ACHN (cell line): ENCODE data around the gene TRPM4.
"Not testable (repeated sequence)": the region's sequence is repeated elsewhere in the genome, so short reads cannot be mapped to it uniquely, and the experiment has no call there.

ENCODE experiments used
- DNase-seq: peaks from one replicate; pipeline ENCODE4 v3.0.0-alpha.2; 2015
- in situ Hi-C: cut with HindIII; loops from 2 replicates; pipeline ENCODE4 v1.10.0; 2017; ENCODE audit warnings: low sequenced_read_pairs, low pct_ligation_motif_present, low pct_unique_long_range_greater_than_20kb

TRPM4 gene

GRCh38 chr19:49125025-49125731 lies 32.4 kb upstream of the TRPM4 start:
- DNase-seq: no peak
- in situ Hi-C loops: no loop called here

- in situ Hi-C loops: no loop called here
- no peak for DNase-seq
Observed at GRCh38 chr19:49126575-49126974, 31.0 kb upstream of the TRPM4 start.

- DNase-seq, in situ Hi-C loops: not testable (repeated sequence)
Observed at GRCh38 chr19:49127225-49127624, 30.4 kb upstream of the TRPM4 start.

DNA sequence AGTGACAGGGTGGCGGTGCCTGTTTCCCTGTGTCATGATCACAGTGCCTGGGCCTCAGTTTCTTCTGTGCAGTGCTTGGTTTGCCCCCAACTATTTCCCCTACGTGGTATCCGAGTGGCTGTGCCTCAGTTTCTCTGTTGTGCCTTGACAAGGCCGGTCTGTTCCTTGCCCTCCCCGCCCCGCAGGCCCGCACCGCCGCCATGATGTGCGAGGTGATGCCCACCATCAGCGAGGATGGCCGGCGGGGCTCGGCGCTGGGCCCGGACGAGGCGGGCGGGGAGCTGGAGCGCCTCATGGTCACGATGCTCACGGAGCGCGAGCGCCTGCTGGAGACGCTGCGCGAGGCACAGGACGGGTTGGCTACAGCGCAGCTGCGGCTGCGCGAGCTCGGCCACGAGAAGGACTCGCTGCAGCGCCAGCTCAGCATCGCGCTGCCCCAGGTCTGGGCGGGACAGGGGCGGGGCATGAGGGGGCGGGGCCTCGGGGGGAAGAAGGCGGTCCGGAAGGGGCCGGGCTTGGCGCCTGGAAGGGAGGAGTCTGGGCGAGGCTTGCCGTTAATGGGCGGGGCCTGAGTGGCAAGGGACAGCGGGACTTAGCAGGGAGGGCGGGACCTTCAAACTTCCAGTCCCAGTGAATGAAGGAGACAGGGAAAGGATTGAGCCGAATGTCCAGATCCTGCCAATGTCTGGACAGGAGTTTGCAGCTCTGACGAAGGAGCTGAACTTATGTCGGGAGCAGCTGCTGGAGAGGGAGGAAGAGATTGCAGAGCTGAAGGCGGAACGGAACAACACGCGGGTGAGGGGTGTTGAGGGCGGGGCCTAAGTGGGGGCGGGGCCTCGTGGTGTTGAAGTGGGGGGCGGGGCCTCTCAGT lies 29.7 kb upstream of the TRPM4 start:
- in situ Hi-C loops: no loop called here
- DNase-seq: peak; percentile 90

DNA sequence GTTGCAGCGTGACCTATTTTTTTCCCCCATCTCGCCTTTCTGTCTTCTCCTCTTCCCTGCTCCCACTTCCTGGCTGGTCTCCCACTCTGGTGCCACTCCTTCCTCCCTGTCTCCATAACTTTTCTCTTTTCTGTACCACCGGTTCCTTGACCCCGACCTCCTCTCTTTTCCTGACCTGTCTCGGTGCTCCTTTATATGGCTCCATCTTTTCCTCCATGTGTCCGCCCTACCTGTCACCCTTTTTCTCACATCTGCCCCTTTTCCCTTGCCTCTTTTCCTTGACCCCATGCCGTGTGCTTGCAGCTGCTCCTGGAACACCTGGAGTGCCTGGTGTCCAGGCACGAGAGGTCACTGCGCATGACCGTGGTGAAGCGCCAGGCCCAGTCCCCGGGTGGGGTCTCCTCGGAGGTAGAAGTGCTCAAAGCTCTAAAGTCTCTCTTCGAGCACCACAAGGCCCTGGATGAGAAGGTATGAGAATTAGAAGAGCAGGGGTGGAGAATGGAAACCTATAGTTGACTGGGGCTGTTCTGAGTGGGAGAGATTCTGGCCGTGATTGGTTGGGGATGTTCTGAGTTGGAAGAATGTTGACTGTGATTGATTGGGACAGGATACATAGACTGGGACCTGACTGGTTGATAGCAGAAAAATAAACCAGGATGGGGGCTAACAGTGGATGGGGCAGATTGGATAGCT lies 28.9 kb upstream of the TRPM4 start:
- DNase-seq: no peak
- in situ Hi-C loops: no loop called here

DNA sequence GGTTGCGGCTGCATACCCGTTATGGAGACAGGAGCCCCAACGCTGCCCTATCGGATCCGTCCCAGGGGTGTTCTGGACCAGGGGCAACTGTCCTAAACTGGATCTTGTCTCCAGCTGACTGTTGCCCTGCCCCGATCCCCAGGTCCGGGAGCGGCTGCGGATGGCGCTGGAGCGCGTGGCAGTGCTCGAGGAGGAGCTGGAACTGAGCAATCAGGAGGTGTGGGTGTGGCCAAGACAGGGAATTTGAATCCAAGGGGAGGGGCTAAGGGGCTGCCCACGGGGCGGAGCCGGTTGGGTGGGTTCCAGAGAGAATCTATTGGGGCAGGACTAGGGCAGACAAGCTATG lies 28.4 kb upstream of the TRPM4 start:
- in situ Hi-C loops: no loop called here
- no peak for DNase-seq

GRCh38 chr19:49130325-49130724 lies 27.3 kb upstream of the TRPM4 start:
- DNase-seq: no peak
- in situ Hi-C loops: no loop called here

DNA sequence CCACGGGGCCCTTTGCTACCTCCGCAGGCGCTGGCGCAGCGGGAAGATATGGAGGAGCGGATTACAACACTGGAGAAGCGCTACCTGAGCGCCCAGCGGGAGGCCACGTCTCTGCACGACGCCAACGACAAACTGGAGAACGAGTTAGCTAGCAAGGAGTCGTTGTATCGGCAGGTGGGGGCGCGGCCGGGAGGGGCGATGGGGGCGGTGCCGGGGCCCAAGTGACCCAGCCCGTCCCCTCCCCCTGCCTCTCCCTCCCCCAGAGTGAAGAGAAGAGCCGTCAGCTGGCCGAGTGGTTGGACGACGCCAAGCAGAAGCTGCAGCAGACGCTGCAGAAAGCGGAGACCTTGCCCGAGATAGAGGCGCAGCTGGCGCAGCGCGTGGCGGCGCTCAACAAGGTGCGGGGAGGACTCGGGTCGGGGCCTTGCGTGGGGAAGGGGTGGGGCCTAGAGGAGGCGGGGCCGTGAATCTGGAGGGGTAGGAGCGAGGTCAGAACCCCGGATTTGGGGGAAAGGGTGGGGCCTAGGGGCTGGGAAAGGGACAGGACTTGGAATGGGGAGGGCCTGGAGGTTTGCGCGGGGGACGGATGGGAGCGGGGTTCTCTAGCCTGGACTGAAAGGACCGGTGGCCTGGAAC lies 24.5 kb upstream of the TRPM4 start:
- no peak for DNase-seq
- in situ Hi-C loops: no loop called here

DNA sequence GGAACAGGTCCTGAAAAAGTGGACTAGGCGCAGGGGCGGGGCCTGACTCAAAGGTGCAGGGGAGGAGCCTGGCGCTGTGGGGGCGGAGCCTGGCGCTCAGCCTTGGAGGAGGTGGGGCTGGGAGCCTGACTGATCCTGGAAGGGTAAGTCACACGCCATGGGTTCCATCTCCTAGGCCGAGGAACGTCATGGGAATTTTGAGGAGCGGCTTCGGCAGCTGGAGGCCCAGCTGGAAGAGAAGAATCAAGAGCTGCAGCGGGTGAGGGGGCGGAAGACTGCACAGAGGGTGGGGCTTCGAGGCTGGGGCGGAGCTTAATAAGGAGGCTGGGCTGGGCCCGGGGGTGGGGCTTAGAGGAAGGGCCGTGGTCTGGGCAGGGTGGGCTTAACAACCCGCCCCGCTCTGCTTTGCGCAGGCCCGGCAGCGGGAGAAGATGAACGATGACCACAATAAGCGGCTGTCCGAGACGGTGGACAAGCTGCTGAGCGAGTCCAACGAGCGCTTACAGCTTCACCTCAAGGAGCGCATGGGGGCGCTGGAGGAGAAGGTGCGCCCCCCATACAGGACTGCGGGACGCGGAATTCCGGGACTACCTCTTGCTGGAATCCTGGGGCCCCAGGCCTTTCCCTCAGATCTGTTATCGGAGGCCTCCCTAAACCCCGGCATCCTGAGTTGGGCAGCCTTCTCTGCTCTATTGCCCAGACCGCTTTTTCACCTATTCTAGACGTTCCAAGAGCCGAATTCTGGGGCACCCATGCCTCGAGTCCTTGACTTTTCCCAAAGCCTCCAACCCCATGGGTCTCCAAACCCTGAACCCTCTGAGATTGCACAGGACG lies 23.8 kb upstream of the TRPM4 start:
- no peak for DNase-seq
- in situ Hi-C loops: no loop called here

DNA sequence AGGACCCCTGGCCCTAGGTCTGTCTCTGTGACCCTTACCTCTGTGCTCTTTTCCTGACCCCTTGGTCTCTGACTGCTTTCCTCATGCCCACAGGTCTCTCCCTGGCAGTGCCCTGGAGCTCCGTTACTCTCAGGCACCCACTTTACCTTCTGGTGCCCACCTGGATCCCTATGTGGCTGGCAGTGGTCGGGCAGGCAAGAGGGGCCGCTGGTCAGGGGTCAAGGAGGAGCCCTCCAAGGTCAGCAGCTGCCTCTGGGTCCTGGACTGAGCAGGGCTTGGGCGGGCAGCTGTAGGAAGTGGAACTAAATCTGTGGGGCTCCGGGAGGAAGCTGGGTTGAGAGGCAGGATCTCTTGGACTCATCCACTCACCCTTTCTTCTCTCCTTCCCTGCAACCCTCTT lies 21.9 kb upstream of the TRPM4 start:
- in situ Hi-C loops: no loop called here
- no peak for DNase-seq

DNA sequence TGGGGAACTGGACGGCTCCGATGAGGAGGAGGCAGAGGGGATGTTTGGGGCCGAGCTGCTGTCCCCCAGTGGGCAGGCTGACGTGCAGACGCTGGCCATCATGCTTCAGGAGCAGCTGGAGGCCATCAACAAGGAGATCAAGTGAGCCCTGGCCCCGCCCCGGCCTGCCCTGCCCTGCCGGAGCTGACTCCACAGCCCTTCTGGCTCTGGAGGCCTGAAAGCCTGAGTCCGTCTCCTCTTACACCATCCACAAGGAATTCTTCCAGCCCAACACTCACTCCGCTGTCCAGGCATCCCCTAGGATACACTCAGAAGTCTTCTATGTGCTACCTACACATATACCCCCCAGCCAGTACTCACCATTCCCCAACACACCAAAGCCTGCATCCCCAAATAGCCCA lies 20.8 kb upstream of the TRPM4 start:
- DNase-seq: no peak
- in situ Hi-C loops: no loop called here

- no peak for DNase-seq
- in situ Hi-C loops: no loop called here
Observed at GRCh38 chr19:49140951-49141350, 16.6 kb upstream of the TRPM4 start.

DNA sequence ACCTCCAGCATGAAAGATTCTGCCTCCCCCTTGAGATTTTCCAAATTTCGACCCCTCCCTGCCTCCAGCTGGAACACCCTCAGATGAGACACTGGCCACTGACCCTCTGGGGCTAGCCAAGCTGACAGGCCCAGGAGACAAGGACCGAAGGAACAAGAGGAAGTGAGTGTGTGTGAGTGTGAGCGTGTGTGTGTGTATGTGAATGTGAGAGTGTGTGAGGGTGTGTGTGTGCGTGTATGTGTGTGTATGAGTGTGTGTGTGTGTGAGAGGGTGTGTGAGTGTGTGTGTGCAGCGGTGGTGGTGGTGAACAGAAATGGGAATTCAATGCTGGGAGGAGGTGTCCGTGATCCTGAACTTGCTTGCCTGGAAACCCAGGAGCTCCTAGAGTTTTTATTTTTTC lies 16.2 kb upstream of the TRPM4 start:
- DNase-seq: no peak
- in situ Hi-C loops: no loop called here

GRCh38 chr19:49142866-49143335 lies 14.7 kb upstream of the TRPM4 start:
- DNase-seq: peak; percentile 92
- in situ Hi-C loops: no loop called here

GRCh38 chr19:49145573-49146407 lies 11.8 kb upstream of the TRPM4 start:
- in situ Hi-C loops: no loop called here
- DNase-seq: peak; percentile 83

DNA sequence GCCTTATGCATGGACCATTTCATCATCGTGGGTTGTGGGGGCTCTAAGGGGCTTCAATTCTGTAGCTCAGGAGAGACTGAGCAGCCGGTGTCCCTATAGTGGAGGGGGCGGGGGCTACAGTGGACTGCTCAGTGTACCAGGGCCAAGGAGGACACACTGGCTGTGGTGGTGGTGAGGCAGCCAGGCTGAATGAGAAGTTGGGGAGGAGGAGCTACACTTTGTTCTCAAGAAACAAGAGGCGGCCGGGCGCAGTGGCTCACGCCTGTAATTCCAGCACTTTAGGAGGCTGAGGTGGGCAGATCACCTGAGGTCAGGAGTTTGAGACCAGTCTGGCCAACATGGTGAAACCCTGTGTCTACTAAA lies 11.2 kb upstream of the TRPM4 start:
- in situ Hi-C loops, DNase-seq: not testable (repeated sequence)

GRCh38 chr19:49148044-49148682 lies 9.4 kb upstream of the TRPM4 start:
- in situ Hi-C loops: no loop called here
- no peak for DNase-seq
